ENCODE measurements around the gene GDA. TPM values are rescaled to one million over a fixed set of nuclear protein-coding genes. Genes with fewer than 3 reads are reported as not detected.

Gene GDA
- total RNA-seq, 1 experiment from 2014 or later, result 5.0 TPM

GRCh38 chr9:72280913-72281500 lies 131.8 kb downstream of the GDA start:
- in situ Hi-C loops (cut with HindIII; ENCODE audit: low pct_unique_long_range_greater_than_20kb, low sequenced_read_pairs) (no loop called here), intact Hi-C loops (cut with micrococcal nuclease; ENCODE audit: unreplicated experiment) (loop anchor here (2.0 to 10.0 kb wide), 3 partner anchors 74 to 542 kb away; no protein-coding TSS in a partner anchor)
- Histone ChIP-seq H3K27ac (ENCODE audit: low read length) (no peak overlapping the region), H3K27me3 (ENCODE audit: control insufficient read depth, insufficient read depth, low read length) (no peaks in the 10 kb centered on the region), H3K9me3 (ENCODE audit: control insufficient read depth, insufficient read depth, low read depth, low read length) (no peaks in the 10 kb centered on the region), H3K4me1 (ENCODE audit: control insufficient read depth, insufficient read depth, low read length) (no peaks in the 10 kb centered on the region), H3K36me3 (ENCODE audit: control insufficient read depth, insufficient read depth, low read length) (no peaks in the 10 kb centered on the region), H3K4me3 (ENCODE audit: low read depth in 2 of 2, low read length in 2 of 2) (no peak overlapping the region)
- BruUV-seq (replicated peaks), result no TSS peak
- peak; percentile 91 for TF ChIP-seq CTCF (IDR thresholded peaks at IDR 0.05)
- TF ChIP-seq REST (IDR thresholded peaks at IDR 0.05; ENCODE audit: insufficient read depth in 1 of 2, low read depth in 2 of 2, low read length in 1 of 2), result no peak
- TF ChIP-seq TCF7L2 (IDR thresholded peaks at IDR 0.05; ENCODE audit: low read depth, low read length), result no peak
- ChIA-PET CTCF (interaction anchor here (0.6 to 1.0 kb wide), 3 partner anchors 36 to 736 kb away, joined by 3 to 4 read pairs (median 3); no protein-coding TSS in a partner anchor), POLR2A (no interaction called here)
- DNase-seq (ENCODE audit: low read depth, low spot score) (peak; percentile 42), ATAC-seq (peak; percentile 91)

GRCh38 chr9:72289401-72289800 lies 140.2 kb downstream of the GDA start:
- in situ Hi-C loops (cut with HindIII; ENCODE audit: low pct_unique_long_range_greater_than_20kb, low sequenced_read_pairs), result no loop called here
- H3K4me1 ChIP-seq (ENCODE audit: control insufficient read depth, insufficient read depth, low read length), result peaks cover 11% of the 10 kb centered on the region
- no peak for TF ChIP-seq POLR2AphosphoS5 (IDR thresholded peaks at IDR 0.05; ENCODE audit: low read depth, low read length)
- TF ChIP-seq SIN3A (IDR thresholded peaks at IDR 0.05; ENCODE audit: borderline replicate concordance, insufficient read depth, low read depth, low read length), result no peak
- TF ChIP-seq CTCF (IDR thresholded peaks at IDR 0.05), result no peak
- TF ChIP-seq TCF7L2 (IDR thresholded peaks at IDR 0.05; ENCODE audit: low read depth, low read length), result no peak
- no peak for TF ChIP-seq REST (IDR thresholded peaks at IDR 0.05; ENCODE audit: insufficient read depth in 1 of 2, low read depth in 2 of 2, low read length in 1 of 2)
- no peak overlapping the region for H3K4me3 ChIP-seq (ENCODE audit: low read depth in 2 of 2, low read length in 2 of 2)
- no peaks in the 10 kb centered on the region for H3K9me3 ChIP-seq (ENCODE audit: control insufficient read depth, insufficient read depth, low read depth, low read length)
- H3K27ac ChIP-seq (ENCODE audit: low read length), result no peak overlapping the region
- ChIA-PET CTCF (no interaction called here), POLR2A (no interaction called here)
- DNase-seq (ENCODE audit: low read depth, low spot score), result no peak
- no peaks in the 10 kb centered on the region for H3K27me3 ChIP-seq (ENCODE audit: control insufficient read depth, insufficient read depth, low read length)
- no peaks in the 10 kb centered on the region for H3K36me3 ChIP-seq (ENCODE audit: control insufficient read depth, insufficient read depth, low read length)
- ATAC-seq, result no peak
- intact Hi-C loops (cut with micrococcal nuclease; ENCODE audit: unreplicated experiment), result loop anchor here (10.0 kb wide), 1 partner anchor 65 kb away; no protein-coding TSS in a partner anchor
- BruUV-seq (replicated peaks), result no TSS peak
